Stimulated activated CD4-positive, alpha-beta T cell treated with anti-CD3 and anti-CD28 coated beads, Interleukin-1b, Interleukin-23, amount 100 ng/mL, for 24 hours (primary cell): ENCODE measurements around the gene SSMEM1.
"Not testable (repeated sequence)": the region's sequence is repeated elsewhere in the genome, so short reads cannot be mapped to it uniquely, and the experiment has no call there.

ENCODE experiments used
- DNase-seq, 4 experiments: peaks; one replicate each; pipeline ENCODE4 v3.0.0-alpha.2; 2020; ENCODE audit warnings: low read depth in 4 of 4, low spot score in 1 of 4

SSMEM1 gene

DNA sequence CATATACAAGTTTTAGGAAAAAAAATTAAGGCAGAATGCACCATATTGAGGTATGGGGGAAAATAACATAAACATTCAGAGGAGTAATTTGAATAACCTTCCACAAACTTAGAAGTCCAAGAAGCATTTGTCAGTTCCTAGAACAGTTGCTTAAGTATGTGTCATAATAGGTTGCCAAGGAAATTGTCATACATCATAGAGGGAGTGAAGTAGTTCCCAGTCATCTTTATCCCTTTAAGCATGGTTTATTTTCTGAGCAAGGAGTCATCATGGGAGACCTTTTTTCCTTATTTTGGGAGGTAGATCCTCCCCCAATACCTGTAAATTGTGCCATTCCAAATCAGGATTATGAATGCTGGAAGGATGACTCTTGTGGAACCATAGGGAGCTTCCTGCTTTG, at the start of gene SSMEM1:
TSS of gene SSMEM1 (plus strand) at position 219 of the 400 bp plus-strand sequence. CDS start at position 270, 51 bp downstream.
- no peak for DNase-seq

DNA sequence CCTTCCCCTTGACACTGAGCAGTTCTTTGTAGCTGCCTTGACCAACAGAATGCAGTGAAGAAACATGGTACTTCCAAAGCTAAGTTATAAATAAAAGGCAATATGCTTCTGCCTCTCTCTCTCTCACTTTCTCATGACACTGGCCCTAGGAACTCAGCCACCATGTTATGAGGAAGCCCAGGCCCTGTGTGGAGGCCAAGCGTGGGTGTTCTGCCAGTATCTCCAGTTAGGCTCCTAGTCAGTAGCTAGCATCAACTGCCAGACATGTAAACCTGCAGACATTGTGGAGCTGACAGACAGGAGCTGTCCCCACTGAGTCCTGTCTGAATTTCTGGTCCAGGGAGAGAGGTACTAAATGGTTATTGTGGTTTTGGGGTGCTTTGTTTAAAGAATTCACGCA, 47.6 kb upstream of the SSMEM1 start:
- no peak for DNase-seq

DNA sequence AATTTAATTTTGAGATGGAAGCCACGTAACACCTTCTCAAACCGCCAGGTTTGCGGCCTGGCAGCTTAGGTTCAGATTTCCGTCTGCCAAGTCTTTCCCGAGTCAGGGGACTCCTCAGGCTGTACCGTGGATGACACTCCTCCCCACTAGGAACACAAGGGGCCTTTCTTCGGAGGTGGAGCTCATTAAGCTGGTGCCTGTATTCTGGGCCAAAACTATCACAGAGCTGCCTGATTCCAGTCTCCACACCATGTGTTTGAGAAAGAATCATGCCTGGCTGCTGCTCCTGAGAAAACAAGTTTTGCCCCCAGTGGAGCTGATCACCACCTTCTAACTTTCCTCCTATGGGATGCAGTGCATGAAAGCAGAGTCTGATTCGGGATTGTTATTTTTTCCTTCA, 47.2 kb upstream of the SSMEM1 start:
- DNase-seq: no peak

DNA sequence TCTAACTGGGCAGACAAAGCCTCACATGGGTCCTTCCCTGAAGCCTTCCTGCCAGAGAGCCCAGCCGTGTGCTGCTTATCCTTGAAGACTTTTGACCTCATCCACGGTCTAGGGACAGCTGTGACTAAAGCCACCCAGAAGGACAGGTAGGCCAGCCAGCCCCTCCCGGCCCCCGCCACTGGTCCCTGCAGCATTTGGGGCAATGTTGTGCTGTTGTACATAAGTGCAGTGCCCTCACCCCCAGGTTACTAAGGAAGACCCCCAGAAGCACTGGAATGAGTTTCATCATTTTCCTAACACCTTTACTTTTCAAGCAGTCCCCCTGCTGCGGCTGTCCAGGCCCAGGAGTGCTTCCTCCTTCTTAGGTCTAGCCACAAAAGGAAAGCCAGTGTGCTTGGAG, 45.5 kb upstream of the SSMEM1 start:
- DNase-seq: no peak

- no peak for DNase-seq
Observed at GRCh38 chr7:130174237-130174959, 33.3 kb upstream of the SSMEM1 start.

DNA sequence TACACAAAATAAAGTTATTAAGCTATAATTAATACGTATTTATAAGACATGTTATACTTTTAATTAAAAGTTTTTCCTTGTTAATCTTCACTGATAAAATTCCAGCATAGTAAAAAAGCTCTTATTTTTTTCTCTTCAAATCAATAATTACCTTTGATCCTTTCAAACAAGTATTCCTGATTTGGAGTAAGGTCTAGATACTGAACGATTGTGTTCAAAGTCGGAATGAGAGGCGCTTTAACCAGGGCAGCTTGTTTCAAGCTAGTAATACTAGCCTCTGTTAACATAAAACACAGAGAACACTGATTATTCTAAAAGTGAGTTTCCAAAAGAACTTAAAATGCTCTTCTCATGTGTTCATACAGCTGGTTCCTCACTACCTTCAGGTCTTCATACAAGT, 29.4 kb upstream of the SSMEM1 start:
- no peak for DNase-seq

GRCh38 chr7:130179631-130180030, 28.0 kb upstream of the SSMEM1 start:
- no peak for DNase-seq

DNA sequence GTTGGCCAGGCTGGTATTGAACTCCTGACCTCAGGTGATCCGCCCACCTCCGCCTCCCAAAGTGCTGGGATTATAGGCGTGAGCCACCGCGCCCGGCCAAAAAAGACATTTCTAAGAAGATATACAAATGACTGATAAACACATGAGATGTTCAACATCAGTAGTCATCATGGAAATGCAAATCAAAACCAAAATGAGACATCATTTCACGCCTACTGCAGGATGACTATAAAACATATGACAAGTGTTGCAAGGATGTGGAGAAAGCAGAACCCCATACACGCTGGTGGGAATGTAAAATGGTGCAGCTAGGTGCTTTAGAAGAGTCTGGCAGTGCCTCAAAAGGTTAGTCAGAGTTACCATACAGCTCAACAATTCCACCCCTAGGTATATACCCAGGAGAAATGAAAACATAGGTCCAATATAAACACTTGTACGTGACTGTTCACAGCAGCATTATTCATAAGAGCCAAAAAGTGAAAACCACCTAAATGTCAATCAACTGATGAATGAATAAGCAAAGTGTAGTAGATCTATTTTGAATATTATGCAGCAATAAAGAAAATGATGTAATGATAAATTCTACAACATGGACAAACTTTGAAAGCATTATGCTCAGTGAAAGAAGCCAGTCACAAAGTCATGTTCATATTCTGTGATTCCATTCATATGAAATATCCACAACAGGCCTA, 26.9 kb upstream of the SSMEM1 start:
- DNase-seq: peak in 2 of 4 experiments; percentile 24 to 37

- DNase-seq: no peak
Observed at GRCh38 chr7:130181263-130181605, 26.4 kb upstream of the SSMEM1 start.

DNA sequence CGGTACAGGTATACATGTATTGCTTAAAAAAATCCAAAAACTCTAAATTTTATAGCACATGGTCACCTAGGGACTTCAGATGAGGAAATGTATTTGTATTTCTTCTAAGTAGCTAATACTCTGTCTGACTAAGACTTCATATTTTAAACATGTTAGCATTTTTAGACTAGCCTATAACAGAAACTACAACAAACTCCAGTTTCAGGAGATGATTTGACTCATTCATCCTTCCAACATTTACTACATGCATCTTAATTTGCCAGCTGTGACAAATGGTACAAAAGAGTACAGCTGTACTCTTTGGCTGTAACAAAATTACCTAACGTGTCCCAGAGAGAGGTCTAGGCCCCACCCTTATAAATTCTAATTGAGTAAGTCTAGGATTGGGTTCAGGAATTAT, 24.7 kb upstream of the SSMEM1 start:
- DNase-seq: no peak

DNA sequence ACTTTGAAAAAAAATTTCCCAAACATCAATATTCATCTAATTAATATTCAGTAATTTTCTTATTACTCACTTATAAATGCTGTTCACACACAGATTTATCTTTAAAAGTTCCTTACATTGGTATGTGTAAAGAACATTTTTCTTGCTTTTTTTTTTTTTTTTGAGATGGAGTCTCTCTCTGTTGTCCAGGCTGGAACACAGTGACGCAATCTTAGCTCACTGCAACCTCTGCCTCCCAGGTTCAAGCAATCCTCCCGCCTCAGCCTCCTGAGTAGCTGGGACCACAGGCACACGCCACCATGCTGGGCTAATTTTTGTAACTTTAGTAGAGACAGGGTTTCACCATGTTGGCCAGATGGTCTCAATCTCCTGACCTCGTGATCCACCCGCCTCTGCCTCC, 23.3 kb upstream of the SSMEM1 start:
- DNase-seq: not testable (repeated sequence)

- no peak for DNase-seq
Observed at GRCh38 chr7:130187360-130187759, 20.3 kb upstream of the SSMEM1 start.

DNA sequence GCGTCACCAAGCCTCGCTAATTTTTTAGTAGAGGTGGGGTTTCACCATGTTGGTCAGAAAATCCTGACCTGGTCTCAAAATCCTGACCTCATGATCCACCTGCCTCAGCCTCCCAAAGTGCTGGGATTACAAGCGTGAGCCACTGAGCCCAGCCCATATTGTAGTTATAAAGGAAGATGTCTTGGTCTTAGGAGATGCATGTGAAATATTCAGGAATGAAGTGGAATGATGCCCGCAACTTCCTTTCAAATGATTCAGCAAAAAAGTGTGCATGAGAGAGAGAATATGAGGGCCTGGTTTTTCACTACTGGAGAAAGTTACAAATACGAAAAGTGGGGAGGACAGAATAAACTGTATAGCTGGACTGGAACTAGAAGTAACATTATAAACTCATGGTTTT, 18.3 kb upstream of the SSMEM1 start:
- DNase-seq: no peak

- DNase-seq: no peak
Observed at GRCh38 chr7:130191791-130192190, 15.9 kb upstream of the SSMEM1 start.

GRCh38 chr7:130195396-130195795, 12.3 kb upstream of the SSMEM1 start:
- no peak for DNase-seq

- no peak for DNase-seq
Observed at GRCh38 chr7:130196476-130196875, 11.2 kb upstream of the SSMEM1 start.

- DNase-seq: no peak
Observed at GRCh38 chr7:130197094-130197493, 10.6 kb upstream of the SSMEM1 start.

GRCh38 chr7:130201796-130202195, 5.9 kb upstream of the SSMEM1 start:
- DNase-seq: no peak

GRCh38 chr7:130205084-130205947, 2.3 kb upstream of the SSMEM1 start, which contains the start of gene TMEM209:
Gene TMEM209 (minus strand): TSS chr7:130205406. CDS start chr7:130205375, 31 bp downstream.
- DNase-seq: peak; percentile 85 to 94 (median 93)

- no peak for DNase-seq
Observed at GRCh38 chr7:130207033-130207432, 627 bp upstream of the SSMEM1 start.

GRCh38 chr7:130208516-130208915, 856 bp downstream of the SSMEM1 start:
- no peak for DNase-seq
